Hepatocyte (in vitro differentiated cells): ENCODE results near the gene URM1. TPM values are rescaled to one million over a fixed set of nuclear protein-coding genes. Genes with fewer than 3 reads are reported as not detected.

Experiments
- DNase-seq: peaks from one replicate; pipeline ENCODE4 v3.0.0-alpha.2; 2016; ENCODE audit warnings: low spot score
- H2AFZ ChIP-seq: fragments of 200-600 bp; sonication (generic); 2 replicates; pipeline ENCODE4 v1.6.0; 2016; ENCODE audit warnings: antibody characterized with exemption, mild to moderate bottlenecking
- H3K27ac ChIP-seq: fragments of 200-600 bp; sonication (generic); 2 replicates; pipeline ENCODE4 v1.5.1; 2016; ENCODE audit warnings: mild to moderate bottlenecking
- H3K27me3 ChIP-seq: fragments of 200-600 bp; sonication (generic); 2 replicates; pipeline ENCODE4 v1.6.1; 2016
- H3K36me3 ChIP-seq: fragments of 200-600 bp; sonication (generic); replicated peaks from 2 replicates; pipeline ENCODE4 v1.5.1; 2016; ENCODE audit warnings: low read depth; ENCODE audit not compliant: insufficient read depth
- H3K4me1 ChIP-seq: fragments of 200-600 bp; sonication (generic); 2 replicates; pipeline ENCODE4 v1.5.1; 2016; ENCODE audit warnings: mild to moderate bottlenecking, moderate library complexity; ENCODE audit not compliant: insufficient read depth
- H3K4me2 ChIP-seq: fragments of 200-600 bp; sonication (generic); 2 replicates; pipeline ENCODE4 v1.6.0; 2016
- H3K4me3 ChIP-seq: fragments of 200-600 bp; sonication (generic); 2 replicates; pipeline ENCODE4 v1.5.1; 2016; ENCODE audit warnings: mild to moderate bottlenecking
- H3K79me2 ChIP-seq: fragments of 200-600 bp; sonication (generic); 2 replicates; pipeline ENCODE4 v1.6.0; 2017; ENCODE audit warnings: mild to moderate bottlenecking
- H3K9me2 ChIP-seq: fragments of 200-600 bp; sonication (generic); replicated peaks from 2 replicates; pipeline ENCODE4 v1.6.0; 2017; ENCODE audit warnings: mild to moderate bottlenecking; ENCODE audit not compliant: insufficient read depth
- H3K9me3 ChIP-seq: fragments of 200-600 bp; sonication (generic); 2 replicates; pipeline ENCODE4 v1.5.1; 2016; ENCODE audit warnings: low read depth, mild to moderate bottlenecking
- H4K20me1 ChIP-seq: fragments of 200-600 bp; sonication (generic); 2 replicates; pipeline ENCODE4 v1.6.0; 2016; ENCODE audit warnings: mild to moderate bottlenecking; ENCODE audit not compliant: insufficient read depth, poor library complexity, severe bottlenecking
- CTCF ChIP-seq: fragments of 200-600 bp; sonication (generic); IDR thresholded peaks from 2 replicates; pipeline ENCODE4 v1.5.1; 2016; ENCODE audit warnings: antibody characterized with exemption, mild to moderate bottlenecking; ENCODE audit not compliant: poor library complexity
- EZH2 ChIP-seq: fragments of 200-600 bp; sonication (generic); IDR thresholded peaks from 2 replicates; pipeline ENCODE4 v1.6.1; 2016; ENCODE audit warnings: antibody characterized with exemption, mild to moderate bottlenecking, borderline replicate concordance
- EZH2phosphoT487 ChIP-seq: fragments of 200-600 bp; sonication (generic); IDR thresholded peaks from one replicate; pipeline ENCODE4 v1.6.1; 2018; ENCODE audit warnings: antibody characterized with exemption, mild to moderate bottlenecking, low read depth, moderate library complexity; ENCODE audit not compliant: unreplicated experiment, severe bottlenecking
- WGBS: methylation state at CpG from one replicate; pipeline ENCODE4 v1.1.6; 2016; ENCODE audit warnings: low lambda C conversion rate; ENCODE audit errors: missing lambda C conversion rate; 5-methylcytosine and 5-hydroxymethylcytosine counted together
- polyA plus RNA-seq: library from polyadenylated mRNA; unstranded; fragments of >200 nt; fragmentation: Nextera tagmentation; extraction: Ambion mirVana; gene quantifications from 2 replicates; pipeline ENCODE4 v1.2.1, GENCODE V29; 2016
- total RNA-seq: library from RNA; depleted of rRNA; stranded (reverse); fragments of >200 nt; gene quantifications from 2 replicates; pipeline ENCODE4 v1.2.3, GENCODE V29; 2014

URM1 gene
- total and polyA plus RNA-seq, 2 experiments from 2014 or later, result 32.7 to 55.7 TPM

- Histone ChIP-seq H3K4me1 (no peaks in the 10 kb centered on the region), H3K27ac (no peak overlapping the region), H3K9me3 (no peaks in the 10 kb centered on the region), H3K4me3 (no peak overlapping the region), H3K27me3 (no peaks in the 10 kb centered on the region), H3K36me3 (no peaks in the 10 kb centered on the region), H4K20me1 (no peaks in the 10 kb centered on the region), H3K79me2 (no peaks in the 10 kb centered on the region), H3K9me2 (no peaks in the 10 kb centered on the region), H3K4me2 (no peak overlapping the region), H2AFZ (no peak overlapping the region)
- no peak for DNase-seq
- no peak for TF ChIP-seq CTCF
- TF ChIP-seq EZH2phosphoT487, result no peak
- TF ChIP-seq EZH2, result no peak
- WGBS, result 98% methylated on average over 17 of the region's 17 CpGs
Observed at GRCh38 chr9:128434340-128434739, 63.2 kb downstream of the URM1 start.

GRCh38 chr9:128435611-128436010 is 64.4 kb downstream of the URM1 start:
- H3K79me2 ChIP-seq, result no peaks in the 10 kb centered on the region
- 92% methylated on average over 17 of the region's 18 CpGs for WGBS
- H3K4me1 ChIP-seq, result no peaks in the 10 kb centered on the region
- H3K9me3 ChIP-seq, result no peaks in the 10 kb centered on the region
- H3K4me3 ChIP-seq, result no peak overlapping the region
- no peak overlapping the region for H3K4me2 ChIP-seq
- no peak overlapping the region for H2AFZ ChIP-seq
- no peak overlapping the region for H3K27ac ChIP-seq
- H3K27me3 ChIP-seq, result no peaks in the 10 kb centered on the region
- H4K20me1 ChIP-seq, result no peaks in the 10 kb centered on the region
- TF ChIP-seq EZH2phosphoT487, result no peak
- no peaks in the 10 kb centered on the region for H3K36me3 ChIP-seq
- no peak for DNase-seq
- H3K9me2 ChIP-seq, result no peaks in the 10 kb centered on the region

- Histone ChIP-seq H3K4me2 (no peak overlapping the region), H3K27me3 (no peaks in the 10 kb centered on the region), H3K4me1 (no peaks in the 10 kb centered on the region), H3K9me2 (no peaks in the 10 kb centered on the region), H3K9me3 (no peaks in the 10 kb centered on the region), H4K20me1 (no peaks in the 10 kb centered on the region), H3K36me3 (no peaks in the 10 kb centered on the region), H3K4me3 (no peak overlapping the region), H3K79me2 (no peaks in the 10 kb centered on the region), H3K27ac (no peak overlapping the region), H2AFZ (no peak overlapping the region)
- peak; percentile 88 for DNase-seq
- WGBS, result 50% methylated on average over 12 of the region's 12 CpGs
- TF ChIP-seq CTCF, result peak; percentile 86
- no peak for TF ChIP-seq EZH2phosphoT487
Observed at GRCh38 chr9:128438343-128439109, 67.4 kb downstream of the URM1 start.

GRCh38 chr9:128439273-128439672 is 68.1 kb downstream of the URM1 start:
- no peak for TF ChIP-seq EZH2
- TF ChIP-seq EZH2phosphoT487, result no peak
- no peak for TF ChIP-seq CTCF
- H3K79me2 ChIP-seq, result no peaks in the 10 kb centered on the region
- no peak overlapping the region for H3K27ac ChIP-seq
- H3K4me2 ChIP-seq, result no peak overlapping the region
- H2AFZ ChIP-seq, result no peak overlapping the region
- H3K36me3 ChIP-seq, result no peaks in the 10 kb centered on the region
- no peaks in the 10 kb centered on the region for H3K4me1 ChIP-seq
- no peaks in the 10 kb centered on the region for H3K9me2 ChIP-seq
- H3K27me3 ChIP-seq, result no peaks in the 10 kb centered on the region
- no peak for DNase-seq
- WGBS, result 93% methylated on average over 7 of the region's 7 CpGs
- H3K4me3 ChIP-seq, result no peak overlapping the region
- H3K9me3 ChIP-seq, result no peaks in the 10 kb centered on the region
- H4K20me1 ChIP-seq, result no peaks in the 10 kb centered on the region
